ENCODE data around the gene LMO7. TPM values are rescaled to one million over a fixed set of nuclear protein-coding genes. Genes with fewer than 3 reads are reported as not detected.

The LMO7 gene
- total and polyA plus RNA-seq, 2 of the 8 experiments (the other 6 are each of a cell fraction or from before 2014, with no cell fraction given) = 8.1 to 28.3 TPM

DNA sequence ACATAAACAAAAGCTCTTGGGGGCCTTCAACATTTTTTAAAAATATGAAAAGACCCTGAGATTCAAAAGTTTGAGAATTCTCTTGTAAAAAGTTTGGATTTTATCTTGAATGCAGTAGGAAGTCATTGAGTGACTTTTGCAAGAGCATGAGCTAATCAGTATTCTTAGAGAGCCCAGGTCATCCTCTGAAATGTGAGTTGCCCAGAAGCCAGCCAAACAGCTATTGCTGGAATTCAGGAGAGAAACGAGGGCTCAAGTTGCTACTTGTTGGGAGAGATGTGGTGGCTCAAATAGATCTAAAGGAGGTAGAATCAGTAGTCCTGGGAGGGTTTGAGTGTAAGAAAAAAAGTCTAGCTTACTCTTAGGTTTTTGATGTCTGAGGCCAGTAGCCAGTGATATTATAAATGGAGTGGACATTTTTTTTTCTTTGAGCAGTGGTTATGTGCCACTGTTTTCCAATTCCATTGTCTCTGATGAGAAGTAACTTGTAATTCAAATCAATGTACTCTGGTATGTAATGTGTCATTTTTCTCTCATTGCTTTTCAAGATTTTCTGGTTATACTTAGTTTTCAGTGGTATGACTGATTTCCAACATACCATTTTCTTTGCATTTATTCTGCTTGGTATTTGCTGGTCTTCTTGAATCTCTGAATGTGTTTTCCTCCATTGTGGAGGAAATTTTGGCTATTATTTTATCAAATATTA lies 30.7 kb downstream of the LMO7 start:
- DNase-seq (ENCODE audit: low read depth in 1 of 2, low spot score in 2 of 2) (no peak), FAIRE-seq (no peak)
- H3K4me2 ChIP-seq (ENCODE audit: insufficient read depth in 1 of 2, low read depth in 2 of 2, low read length in 2 of 2) = no peak overlapping the region
- H2BK12ac ChIP-seq (ENCODE audit: low read depth, low read length) = no peak overlapping the region
- ChIA-PET CTCF (ENCODE audit: partially characterized antibody) (interaction anchor here (0.6 to 1.1 kb wide), 5 partner anchors 8 to 1231 kb away, joined by 3 read pairs; no protein-coding TSS in a partner anchor), POLR2A (ENCODE audit: partially characterized antibody) (no interaction called here)
- H2BK120ac ChIP-seq (replicated peaks; ENCODE audit: low read depth, low read length) = no peak overlapping the region
- no peak overlapping the region for H2BK5ac ChIP-seq (ENCODE audit: low read depth, low read length)
- H3K23ac ChIP-seq (ENCODE audit: insufficient read length) = no peak overlapping the region
- no peaks in the 10 kb centered on the region for H3K23me2 ChIP-seq (ENCODE audit: low read depth, low read length)
- H3K9ac ChIP-seq (replicated peaks in 1 of 4; ENCODE audit: extremely low read depth in 1 of 4, low read depth in 3 of 4, low read length in 3 of 4) = no peak overlapping the region
- H4K91ac ChIP-seq (replicated peaks; ENCODE audit: insufficient read length, low read length) = no peak overlapping the region
- H3K9me3 ChIP-seq (ENCODE audit: insufficient read depth in 2 of 2, low read depth in 1 of 2, low read length in 1 of 2) = no peaks in the 10 kb centered on the region
- no peaks in the 10 kb centered on the region for H3K27me3 ChIP-seq (replicated peaks in 1 of 4; ENCODE audit: control insufficient read depth in 3 of 4, extremely low read depth in 1 of 4, insufficient read depth in 3 of 4, low read length in 3 of 4)
- peaks cover 0 to 3% (median 0%) of the 10 kb centered on the region in 4 experiments; a peak in 1 of 7 replicates for H3K4me1 ChIP-seq (replicated peaks in 1 of 4; ENCODE audit: control insufficient read depth in 3 of 4, insufficient read depth in 4 of 4, low read length in 3 of 4)
- H3K79me2 ChIP-seq (ENCODE audit: control insufficient read depth in 1 of 2, insufficient read depth in 2 of 2, low read length in 2 of 2) = no peaks in the 10 kb centered on the region
- H3K36me3 ChIP-seq (ENCODE audit: control insufficient read depth in 2 of 4, insufficient read depth in 4 of 4, low read length in 3 of 4) = no peaks in the 10 kb centered on the region
- H2BK15ac ChIP-seq (ENCODE audit: low read length) = no peak overlapping the region
- no peak overlapping the region for H2AK5ac ChIP-seq (ENCODE audit: low read depth, low read length)
- H3K27ac ChIP-seq (ENCODE audit: low read depth, low read length) = no peak overlapping the region
- H3K14ac ChIP-seq (ENCODE audit: insufficient read length) = no peak overlapping the region
- peaks cover 0 to 2% of the 10 kb centered on the region in 2 experiments for H4K20me1 ChIP-seq (replicated peaks in 1 of 2; ENCODE audit: control insufficient read depth in 1 of 2, insufficient read depth in 2 of 2, low read length in 2 of 2)
- no peak overlapping the region for H3K18ac ChIP-seq (ENCODE audit: extremely low read depth, low read length)
- H2BK20ac ChIP-seq (ENCODE audit: low read length) = no peak overlapping the region
- WGBS, 2 experiments (ENCODE audit: extremely low coverage in 1 of 2, insufficient coverage in 1 of 2, insufficient read length in 1 of 2, insufficient replicate concordance in 2 of 2, low coverage in 1 of 2, low lambda C conversion rate in 2 of 2, missing lambda C conversion rate in 1 of 2) = 81% methylated on average over 1 of the region's 1 CpG; no CpG with 5 or more reads in 1 of the 2 experiments
- H3K4ac ChIP-seq (replicated peaks; ENCODE audit: insufficient read length, low read depth, low read length) = no peak overlapping the region
- H4K5ac ChIP-seq (ENCODE audit: insufficient read length, low read depth, low read length) = no peak overlapping the region
- no peak overlapping the region for H3K56ac ChIP-seq (replicated peaks; ENCODE audit: insufficient read length, low read depth, low read length)
- H3K79me1 ChIP-seq (ENCODE audit: low read depth, low read length) = no peaks in the 10 kb centered on the region
- H2AFZ ChIP-seq (ENCODE audit: low read length) = no peak overlapping the region
- no peak overlapping the region for H3K4me3 ChIP-seq (ENCODE audit: extremely low read depth in 1 of 4, insufficient read depth in 2 of 4, low read depth in 3 of 4, low read length in 4 of 4)
- no peak overlapping the region for H4K8ac ChIP-seq (ENCODE audit: extremely low read depth, insufficient read depth, low read length)
- TF ChIP-seq, protein P1, sequence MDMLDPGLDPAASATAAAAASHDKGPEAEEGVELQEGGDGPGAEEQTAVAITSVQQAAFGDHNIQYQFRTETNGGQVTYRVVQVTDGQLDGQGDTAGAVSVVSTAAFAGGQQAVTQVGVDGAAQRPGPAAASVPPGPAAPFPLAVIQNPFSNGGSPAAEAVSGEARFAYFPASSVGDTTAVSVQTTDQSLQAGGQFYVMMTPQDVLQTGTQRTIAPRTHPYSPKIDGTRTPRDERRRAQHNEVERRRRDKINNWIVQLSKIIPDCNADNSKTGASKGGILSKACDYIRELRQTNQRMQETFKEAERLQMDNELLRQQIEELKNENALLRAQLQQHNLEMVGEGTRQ (IDR thresholded peaks at IDR 0.05; ENCODE audit: low read length) = no peak
- TF ChIP-seq POLR2AphosphoS5 (IDR thresholded peaks at IDR 0.05; ENCODE audit: low read depth, low read length) (no peak), SIRT6 (IDR thresholded peaks at IDR 0.05; ENCODE audit: low read length) (no peak), JUND (IDR thresholded peaks at IDR 0.05; ENCODE audit: low read length) (no peak), SIX5 (IDR thresholded peaks at IDR 0.05; ENCODE audit: low read depth, low read length) (no peak), RFX5 (IDR thresholded peaks at IDR 0.05; ENCODE audit: borderline replicate concordance, low read depth, low read length) (no peak), KDM1A (IDR thresholded peaks at IDR 0.05; ENCODE audit: borderline replicate concordance, low read length) (no peak)
- TF ChIP-seq, protein P2, sequence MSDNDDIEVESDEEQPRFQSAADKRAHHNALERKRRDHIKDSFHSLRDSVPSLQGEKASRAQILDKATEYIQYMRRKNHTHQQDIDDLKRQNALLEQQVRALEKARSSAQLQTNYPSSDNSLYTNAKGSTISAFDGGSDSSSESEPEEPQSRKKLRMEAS (IDR thresholded peaks at IDR 0.05) = no peak
